ENCODE results near the gene IFRD1. TPM values are rescaled to one million over a fixed set of nuclear protein-coding genes. Genes with fewer than 3 reads are reported as not detected.

Gene IFRD1, protein sequence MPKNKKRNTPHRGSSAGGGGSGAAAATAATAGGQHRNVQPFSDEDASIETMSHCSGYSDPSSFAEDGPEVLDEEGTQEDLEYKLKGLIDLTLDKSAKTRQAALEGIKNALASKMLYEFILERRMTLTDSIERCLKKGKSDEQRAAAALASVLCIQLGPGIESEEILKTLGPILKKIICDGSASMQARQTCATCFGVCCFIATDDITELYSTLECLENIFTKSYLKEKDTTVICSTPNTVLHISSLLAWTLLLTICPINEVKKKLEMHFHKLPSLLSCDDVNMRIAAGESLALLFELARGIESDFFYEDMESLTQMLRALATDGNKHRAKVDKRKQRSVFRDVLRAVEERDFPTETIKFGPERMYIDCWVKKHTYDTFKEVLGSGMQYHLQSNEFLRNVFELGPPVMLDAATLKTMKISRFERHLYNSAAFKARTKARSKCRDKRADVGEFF
- total RNA-seq (2022; extraction: Qiagen RNA extraction; ENCODE audit: low read depth) = 27.9 to 37.3 TPM (median 30.2 TPM) in 5 replicates

DNA sequence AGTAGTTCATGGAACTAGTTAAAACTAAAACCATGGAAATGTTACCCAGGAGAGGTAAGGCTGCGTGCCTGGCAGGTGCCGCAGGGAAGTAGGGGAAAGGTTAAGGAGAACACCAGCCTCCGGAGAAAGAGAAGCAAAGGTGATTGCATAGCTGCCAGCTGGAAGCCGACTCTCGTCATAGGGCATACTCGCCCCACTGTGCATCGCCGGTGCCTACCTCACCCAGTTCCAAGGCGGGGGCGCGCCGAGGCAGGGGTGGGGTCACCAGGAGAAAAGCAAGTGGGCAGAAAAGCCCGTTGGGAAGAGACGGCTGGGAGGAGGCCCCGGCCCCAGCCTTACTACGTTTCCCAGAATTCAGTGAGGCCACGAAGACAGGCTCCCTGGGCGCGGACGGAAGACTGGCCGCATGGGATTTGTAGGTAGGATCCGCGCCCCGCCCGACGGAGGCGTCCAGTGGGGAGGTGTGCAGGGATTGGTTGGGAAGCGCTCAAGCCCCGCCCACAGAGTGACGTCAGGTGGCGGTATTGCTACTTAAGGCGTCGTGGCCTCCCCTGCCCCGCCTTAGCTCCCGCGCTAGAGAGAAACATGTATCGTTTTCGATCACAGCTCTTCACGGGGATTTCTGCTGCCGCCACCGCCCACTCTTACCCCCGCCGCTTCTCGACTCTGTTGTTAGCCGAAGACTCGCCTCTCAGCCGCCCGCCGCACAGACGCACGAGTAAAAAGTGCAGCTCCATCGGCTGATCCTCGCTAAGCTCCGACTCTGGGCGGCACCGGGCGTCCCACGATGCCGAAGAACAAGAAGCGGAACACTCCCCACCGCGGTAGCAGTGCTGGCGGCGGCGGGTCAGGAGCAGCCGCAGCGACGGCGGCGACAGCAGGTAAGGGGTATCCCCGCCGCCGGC lies at the start of gene IFRD1:
Gene IFRD1 (plus strand): TSS at position 559 of the 905 bp plus-strand sequence. CDS start 229 bp downstream, at position 788.

Other genes starting within 250 kb of the IFRD1 start
- 4.1 to 7.4 TPM (median 5.6 TPM) in 5 replicates for gene DOCK4, start 244.1 kb upstream of the IFRD1 start, total RNA-seq (2022; extraction: Qiagen RNA extraction; ENCODE audit: low read depth)
- 11.2 to 16.5 TPM (median 13.3 TPM) in 5 replicates for gene ZNF277, start 243.8 kb upstream of the IFRD1 start, total RNA-seq (2022; extraction: Qiagen RNA extraction; ENCODE audit: low read depth)
- gene LSMEM1, start 30.5 kb downstream of the IFRD1 start, total RNA-seq (2022; extraction: Qiagen RNA extraction; ENCODE audit: low read depth) = 0.65 to 1.8 TPM (median 0.84 TPM) in 5 replicates

Measured in A549 treated with CpdA at 1 μM for 4 hours (cell line).